ENCODE results near the gene TENM3.

DNA sequence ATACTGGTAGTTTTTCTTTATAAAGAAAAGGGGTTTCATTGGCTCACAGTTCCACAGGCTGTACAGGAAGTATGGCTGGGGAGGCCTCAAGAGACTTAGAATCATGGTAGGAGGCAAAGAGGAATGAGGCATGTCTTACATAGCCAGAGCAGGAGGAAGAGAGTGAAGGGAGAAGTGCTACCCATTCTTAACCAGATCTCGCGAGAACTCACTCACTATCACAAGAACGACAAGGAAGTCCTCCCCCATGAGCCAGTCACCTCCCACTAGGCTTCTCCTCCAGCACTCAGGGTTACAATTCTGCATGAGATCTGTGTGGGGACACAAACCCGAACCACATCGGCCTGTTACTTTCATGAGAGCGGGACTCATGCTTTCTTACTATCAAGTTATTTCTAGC, 240.5 kb downstream of the TENM3 start:
- TF ChIP-seq TCF4 (CRISPR knock-in tag; IDR thresholded peaks at IDR 0.05; ENCODE audit: borderline replicate concordance), result no peak
- no peak for TF ChIP-seq BACH2 (CRISPR knock-in tag; IDR thresholded peaks at IDR 0.05; ENCODE audit: borderline replicate concordance)
- no peak for TF ChIP-seq ARNTL (CRISPR knock-in tag; IDR thresholded peaks at IDR 0.05; ENCODE audit: borderline replicate concordance, low read depth)
